NCI-H1417 (cell line): ENCODE measurements around the gene HDAC3.
A peak's percentile ranks its signal among the peaks of the same experiment; 100 is the strongest.

Experiments used
- DNase-seq, 3 experiments: peaks; one replicate each; lab custom pipeline; 2025; lab: John Stamatoyannopoulos, UW

Gene HDAC3

DNA sequence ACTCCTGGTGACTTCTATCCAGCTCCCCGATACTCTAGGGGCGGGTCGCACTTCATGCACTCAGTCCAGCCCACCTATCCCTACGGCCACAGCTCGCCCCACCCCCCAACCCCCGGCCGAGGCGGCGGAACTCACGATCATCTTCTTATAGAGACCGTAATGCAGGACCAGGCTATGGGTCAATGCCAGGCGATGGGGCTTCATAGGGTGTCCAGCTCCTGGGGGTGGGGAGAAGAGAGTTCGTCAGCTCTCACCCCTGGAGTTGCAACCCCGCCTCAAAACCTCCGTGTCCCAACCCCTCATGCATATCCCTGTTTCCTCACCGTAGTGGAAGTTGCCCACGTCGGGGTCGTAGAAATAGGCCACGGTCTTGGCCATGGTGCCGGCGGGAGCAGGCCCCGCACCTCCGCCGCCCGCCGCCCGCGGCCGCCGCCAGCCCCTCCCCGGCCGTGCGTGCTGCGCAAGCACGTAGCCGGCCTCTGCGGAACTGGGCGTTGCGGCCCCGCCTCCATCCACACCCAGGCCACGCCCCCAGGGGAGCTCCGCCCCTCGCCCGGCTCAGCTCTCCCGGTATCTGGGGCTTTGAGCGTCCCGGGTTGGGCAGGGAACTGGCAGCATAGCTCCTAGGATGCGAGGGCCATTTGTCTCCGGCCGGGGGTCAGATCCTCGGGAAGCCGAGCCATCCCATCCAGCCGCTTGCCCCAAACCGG is at the start of gene HDAC3, which contains the start of gene RELL2:
TSS of gene HDAC3 (minus strand) at position 437 of the 710 bp plus-strand sequence. CDS start at position 378, 59 bp downstream.
TSS of gene RELL2 (plus strand) at position 585 of the 710 bp plus-strand sequence. CDS start 1,229 bp downstream, outside the sequence.
- DNase-seq = peak; percentile 82 to 91 (median 83)

DNA sequence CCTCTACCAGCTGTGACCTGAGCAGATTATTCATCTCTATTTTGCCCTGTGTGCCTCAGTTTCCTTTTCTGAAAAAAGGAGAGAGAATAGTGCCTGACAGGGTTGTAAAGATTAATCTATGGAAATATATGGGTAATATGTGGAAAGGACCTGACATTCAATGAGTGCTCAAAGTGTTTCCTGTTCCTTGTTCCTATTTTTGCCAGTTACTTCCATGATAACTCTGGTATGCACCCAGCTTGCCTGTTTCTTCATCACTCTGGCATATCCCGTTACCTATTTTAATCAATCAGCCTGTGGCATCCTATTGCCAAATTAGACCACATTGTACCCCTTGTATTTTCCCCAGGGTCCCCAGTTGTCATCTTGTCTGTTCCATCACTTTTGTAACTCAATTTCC is 48.9 kb upstream of the HDAC3 start:
- no peak for DNase-seq

DNA sequence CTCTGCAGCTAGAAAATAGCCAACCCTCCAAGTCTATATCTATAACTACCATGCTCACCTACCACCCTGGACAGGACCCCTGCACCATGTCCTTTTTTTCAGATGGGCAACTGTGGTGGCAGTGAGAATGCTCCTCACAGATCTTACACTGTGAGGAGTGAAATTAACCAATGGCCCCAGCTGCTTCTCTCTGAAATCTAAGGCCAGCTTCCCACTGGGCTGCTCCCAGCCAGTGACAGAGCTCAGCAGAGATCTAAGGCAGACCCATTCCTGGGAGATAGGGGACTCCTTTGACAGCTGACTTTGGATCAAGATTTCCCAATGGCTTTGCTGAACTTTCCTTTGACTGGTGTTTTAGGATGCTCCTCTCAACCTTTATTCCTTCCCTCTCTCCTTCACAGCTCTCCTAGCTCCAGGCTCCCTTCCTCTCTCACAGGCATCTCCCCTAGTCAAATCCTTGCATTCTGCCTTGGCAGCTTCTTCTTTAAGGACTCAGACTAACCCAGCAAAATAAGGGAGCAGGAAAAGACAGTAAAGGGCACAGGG is 47.0 kb upstream of the HDAC3 start:
- peak in 2 of 3 experiments; percentile 2 for DNase-seq

DNA sequence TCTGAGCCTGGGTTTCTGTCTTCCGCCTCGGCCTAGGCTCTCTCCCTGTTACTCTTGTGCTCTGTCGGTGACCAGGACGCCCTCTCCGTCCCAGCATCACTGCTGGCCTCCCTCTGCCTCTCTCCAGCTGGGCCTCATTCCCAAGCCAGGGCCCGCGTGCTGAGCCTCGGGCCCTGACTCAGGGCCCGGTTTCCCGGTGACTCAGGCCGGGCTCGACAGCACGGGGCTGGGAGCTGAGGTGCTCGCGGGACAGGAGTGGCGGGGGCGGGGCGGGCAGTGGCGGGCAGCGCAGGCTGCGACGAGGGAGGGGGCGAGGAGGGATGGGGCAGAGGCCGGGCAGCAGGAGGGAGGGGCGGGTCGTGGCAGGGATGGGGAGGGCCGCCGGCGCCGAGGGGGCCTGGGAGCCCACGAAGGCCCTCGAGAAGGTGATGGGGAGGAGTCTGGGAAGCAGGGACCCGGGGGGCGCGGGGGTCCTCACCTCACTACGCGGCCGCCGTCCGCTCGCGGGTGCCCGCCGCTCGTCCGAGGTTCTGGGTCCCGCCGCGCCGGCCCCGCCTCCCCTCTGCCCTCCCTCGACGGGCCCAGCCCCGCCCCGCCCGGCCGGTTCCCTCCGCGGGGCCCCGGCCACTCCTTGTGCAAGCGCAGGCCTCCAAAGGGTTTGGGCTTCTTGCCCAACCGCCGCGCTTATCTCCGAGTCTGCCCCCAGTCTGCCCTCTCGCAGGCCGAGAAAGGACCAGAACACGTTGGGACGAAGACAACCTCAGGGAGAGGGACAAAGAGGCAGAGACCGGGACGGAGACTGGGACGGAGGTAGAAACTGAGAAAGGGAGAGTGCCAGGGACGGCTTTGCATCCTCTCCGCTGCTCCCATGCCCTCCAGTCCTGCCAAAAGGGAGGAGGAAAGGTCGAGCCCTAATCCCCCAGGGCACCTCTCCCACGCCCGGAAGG is 45.3 kb upstream of the HDAC3 start, which contains the start of gene ARAP3:
TSS of gene ARAP3 (minus strand) at position 536 of the 947 bp plus-strand sequence. CDS start 1,744 bp downstream, outside the sequence.
- no peak for DNase-seq

- DNase-seq = no peak
Measured at GRCh38 chr5:141681295-141681694, 44.6 kb upstream of the HDAC3 start.

DNA sequence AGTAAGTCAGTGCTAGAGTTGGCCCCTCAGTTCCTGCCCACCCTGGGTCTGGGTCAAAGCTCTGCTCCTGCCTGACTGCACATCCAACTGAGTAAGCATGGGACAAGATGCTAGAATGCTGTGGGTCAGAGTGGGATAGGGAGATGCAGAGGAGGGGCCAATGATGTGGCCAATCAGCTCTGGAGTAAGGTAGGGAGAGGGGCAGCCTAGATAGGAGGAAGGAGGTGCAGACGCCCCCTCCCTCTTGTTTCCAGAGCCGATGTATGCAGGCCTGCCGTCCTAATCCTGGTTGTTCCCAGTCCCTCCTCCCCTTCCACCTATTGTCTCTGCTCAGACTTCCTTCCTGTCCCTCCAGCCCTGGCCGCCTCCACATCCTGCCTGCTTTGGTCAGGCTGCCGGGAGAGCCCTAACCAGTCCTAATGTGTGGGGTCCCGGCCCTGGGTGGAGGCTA is 44.1 kb upstream of the HDAC3 start:
- DNase-seq = no peak

- DNase-seq = no peak
Measured at GRCh38 chr5:141680178-141680577, 43.5 kb upstream of the HDAC3 start.

GRCh38 chr5:141677415-141677814 is 40.8 kb upstream of the HDAC3 start:
- peak in 1 of 3 experiments; percentile 12 for DNase-seq

- DNase-seq = no peak
Measured at GRCh38 chr5:141675672-141676071, 39.0 kb upstream of the HDAC3 start.

- DNase-seq = no peak
Measured at GRCh38 chr5:141674747-141675146, 38.1 kb upstream of the HDAC3 start.

GRCh38 chr5:141672841-141673813 is 36.5 kb upstream of the HDAC3 start:
- DNase-seq = peak in 1 of 3 experiments; percentile 2

DNA sequence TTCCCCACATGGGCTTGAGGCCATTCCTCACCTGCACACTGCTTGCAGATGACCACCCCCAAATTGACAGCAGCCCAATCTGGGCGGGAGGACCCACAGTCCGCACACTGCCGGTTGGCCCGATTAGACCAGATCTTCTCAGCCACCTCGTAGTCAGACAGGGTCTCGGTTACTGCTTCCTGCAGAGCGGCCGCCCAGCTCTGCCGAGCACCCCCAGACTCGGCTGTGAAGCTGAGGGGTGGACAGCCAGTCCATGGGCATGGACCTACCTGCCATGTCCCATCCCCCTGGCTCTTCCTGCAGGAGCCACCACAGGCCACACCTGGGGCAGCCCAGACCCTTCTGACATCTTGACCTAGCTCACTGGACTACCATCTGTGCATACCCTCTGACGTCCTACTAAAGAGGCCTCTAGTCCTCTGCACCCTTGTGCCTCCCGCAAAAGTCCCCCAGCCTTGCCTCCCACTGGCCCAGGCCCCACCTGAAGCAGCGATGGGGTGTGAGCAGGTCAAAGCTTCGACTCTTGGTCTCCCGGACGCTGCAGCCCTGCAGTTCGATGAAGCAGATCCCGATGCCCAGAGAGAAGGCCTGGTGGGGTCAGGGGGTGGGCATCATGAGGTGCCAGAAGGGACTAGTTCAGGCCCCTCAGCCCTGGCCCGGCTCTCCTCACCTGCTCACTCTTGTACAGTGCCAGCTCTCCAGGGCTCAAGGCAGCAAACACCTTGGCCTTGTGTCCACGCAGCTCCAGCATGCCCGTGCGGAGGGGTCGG is 35.6 kb upstream of the HDAC3 start:
- no peak for DNase-seq

GRCh38 chr5:141669520-141669919 is 32.9 kb upstream of the HDAC3 start:
- no peak for DNase-seq

GRCh38 chr5:141668601-141669265 is 32.1 kb upstream of the HDAC3 start:
- DNase-seq = no peak

DNA sequence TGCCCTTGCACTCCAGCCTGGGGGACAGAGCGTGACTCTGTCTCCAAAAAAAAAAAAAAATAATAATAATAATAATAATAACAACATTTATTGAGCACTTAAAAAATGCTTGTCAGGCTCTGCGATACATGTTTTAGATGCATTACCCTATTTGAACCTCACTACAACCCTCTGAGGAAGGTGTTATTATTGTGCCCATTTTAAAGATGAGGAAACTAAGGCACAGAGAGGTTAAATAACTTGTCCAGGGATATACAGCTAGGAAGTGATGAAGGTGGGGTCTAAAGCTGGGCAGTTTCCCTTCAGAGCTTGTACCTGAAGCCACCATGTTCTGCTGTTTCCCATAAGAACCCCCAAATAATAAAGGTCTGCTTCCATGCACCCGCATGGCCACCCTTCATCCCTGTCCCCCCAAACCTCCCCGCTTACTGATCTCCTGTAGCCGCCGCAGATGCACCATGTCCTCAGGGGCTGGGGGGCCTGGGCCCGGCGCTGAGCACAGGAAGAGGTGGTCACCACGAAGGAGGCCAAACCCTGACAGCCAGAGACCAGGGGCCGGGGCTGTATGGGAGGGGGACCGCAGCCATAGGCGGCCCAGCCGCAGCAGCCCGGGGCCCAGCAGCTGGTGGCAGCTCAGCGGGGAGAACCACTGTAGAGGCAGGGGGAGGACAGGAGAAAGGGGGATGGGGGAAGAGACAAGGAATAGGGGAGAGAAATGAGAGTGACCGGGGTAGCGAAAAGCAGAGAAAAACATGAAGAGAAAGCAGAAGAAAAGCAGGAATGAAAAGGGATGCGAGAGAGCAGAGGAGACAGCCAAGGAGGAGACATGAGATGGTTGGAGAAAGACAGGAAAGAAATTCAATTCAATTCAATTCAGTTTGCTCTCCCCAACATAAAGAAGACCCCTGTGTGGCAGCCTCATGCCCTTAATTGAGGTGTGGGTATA is 29.6 kb upstream of the HDAC3 start:
- no peak for DNase-seq

DNA sequence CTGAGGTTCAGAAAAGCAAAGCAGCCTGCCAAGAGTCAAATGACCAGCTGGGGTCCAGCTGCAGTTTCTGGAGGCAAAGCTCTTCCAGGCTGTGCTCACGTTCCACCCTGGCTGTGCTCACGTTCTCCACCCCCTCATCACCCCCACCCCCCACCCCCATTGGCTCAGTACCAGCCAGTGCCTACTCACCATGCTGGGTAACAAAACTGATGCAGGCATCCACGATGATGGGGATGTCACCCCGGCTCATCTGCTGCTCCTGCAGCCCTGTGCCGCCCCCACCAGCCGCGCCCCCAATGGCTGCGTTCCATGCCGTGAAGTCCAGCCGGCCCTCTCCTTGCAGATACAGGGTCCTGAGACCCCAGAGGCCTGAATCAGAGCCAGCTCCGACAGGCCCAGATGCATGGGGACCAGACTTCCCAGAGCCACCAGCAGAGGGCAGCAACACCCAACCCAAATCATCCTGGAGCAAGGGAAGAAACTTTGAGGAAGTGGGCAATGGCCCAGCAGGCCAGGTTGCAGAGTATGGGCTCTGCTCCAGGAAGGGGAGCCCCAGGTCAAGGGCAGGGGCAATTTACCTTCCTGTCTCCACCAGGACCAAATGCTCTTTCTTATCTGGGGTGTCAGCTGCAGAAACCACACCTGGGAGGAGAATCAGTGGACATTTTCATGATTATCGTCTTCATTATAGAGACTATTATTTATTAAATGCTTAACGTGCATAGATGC is 28.2 kb upstream of the HDAC3 start:
- peak; percentile 42 to 61 (median 53) for DNase-seq

DNA sequence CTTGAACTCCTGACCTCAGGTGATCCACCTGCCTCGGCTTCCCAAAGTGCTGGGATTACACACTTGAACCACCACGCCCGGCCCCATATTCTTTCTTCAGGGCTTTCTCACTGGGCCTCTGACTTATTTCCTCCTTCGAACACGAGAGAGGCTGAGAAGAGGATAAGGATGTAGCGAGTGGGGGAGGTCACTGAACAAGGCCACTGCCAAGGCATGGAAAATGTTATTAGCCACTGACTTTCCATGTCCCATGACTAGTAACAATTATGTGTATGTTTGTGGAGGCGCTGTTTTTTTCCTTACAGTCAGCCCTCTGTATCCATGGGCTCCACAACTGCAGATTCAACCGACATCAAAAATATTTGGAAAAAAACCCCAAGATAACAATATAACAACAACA is 26.9 kb upstream of the HDAC3 start:
- no peak for DNase-seq

DNA sequence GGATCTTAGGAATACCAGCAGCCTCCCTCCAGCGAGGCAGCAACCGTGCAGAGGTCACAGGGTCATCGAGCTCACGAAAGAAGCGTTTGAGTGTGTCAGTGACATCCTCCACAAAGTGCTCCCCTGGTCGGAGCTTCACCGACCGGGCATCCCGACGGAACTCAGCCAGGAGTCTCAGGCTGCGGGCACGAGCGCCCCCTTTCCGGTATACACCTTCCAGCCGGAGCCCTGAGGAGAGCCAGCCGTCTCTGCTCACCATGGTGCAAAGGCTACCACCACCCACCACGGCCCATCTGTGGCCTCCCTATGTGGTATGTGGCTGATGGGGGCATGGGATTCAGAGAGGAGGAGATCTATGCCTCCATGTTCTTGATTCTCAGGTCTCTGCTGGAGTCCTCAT is 25.4 kb upstream of the HDAC3 start:
- no peak for DNase-seq
